GM19467 (cell line): ENCODE results near the gene AIDA.

Experiments used
- ATAC-seq: cut with Tn5 transposase; IDR thresholded peaks from one replicate; pipeline ENCODE4 v1.9.1; 2021; ENCODE audit warnings: mild to moderate bottlenecking, moderate library complexity; ENCODE audit not compliant: unreplicated experiment

Gene AIDA

DNA sequence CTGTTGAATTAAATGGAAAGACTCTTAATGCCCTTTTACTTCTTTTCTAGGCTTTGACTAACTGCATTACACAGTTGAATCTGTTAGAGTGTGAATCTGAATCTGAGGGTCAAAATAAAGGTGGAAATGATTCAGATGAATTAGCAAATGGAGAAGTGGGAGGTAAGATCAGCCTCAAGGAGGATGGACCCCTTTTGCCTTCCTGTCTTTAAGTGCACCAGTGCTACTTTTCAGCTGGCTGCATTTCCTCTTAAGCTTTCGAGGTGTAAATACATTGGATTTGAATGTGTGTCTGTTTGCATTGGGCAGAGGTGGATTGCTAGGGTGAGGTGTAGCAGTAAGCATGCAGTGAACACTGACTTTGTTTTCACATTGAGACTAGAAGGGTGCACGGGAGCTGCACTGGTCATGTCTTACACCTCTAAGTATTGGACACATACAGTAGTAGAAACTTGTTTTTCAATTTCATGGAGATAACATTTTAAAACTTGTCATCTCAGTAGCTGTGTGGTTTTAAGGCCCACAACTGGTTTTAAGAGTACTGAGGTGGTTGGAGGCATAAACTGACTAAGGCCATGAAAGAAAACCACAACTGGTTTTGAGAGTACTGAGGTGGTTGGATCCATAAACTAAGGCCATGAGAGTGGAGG, 59.0 kb downstream of the AIDA start:
- ATAC-seq = peak; percentile 43

DNA sequence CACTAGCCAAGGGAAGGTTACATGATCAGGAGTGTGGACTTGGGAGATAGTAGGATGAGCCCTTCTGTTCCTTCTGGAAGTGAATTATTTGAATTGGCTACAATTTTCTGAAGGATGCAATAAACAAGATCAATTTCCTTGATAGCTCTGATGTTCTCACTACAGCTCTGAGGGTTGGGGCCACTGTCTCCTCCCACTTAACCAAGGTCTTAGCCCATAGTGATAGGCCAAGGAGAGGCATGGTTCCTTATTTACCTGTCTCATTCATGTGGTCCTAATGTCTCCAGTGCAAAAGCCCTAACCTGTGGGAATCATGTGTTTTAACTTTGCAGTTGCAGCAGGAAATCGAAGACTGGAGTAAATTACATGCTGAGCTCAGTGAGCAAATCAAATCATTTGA, 59.6 kb downstream of the AIDA start:
- ATAC-seq = no peak

DNA sequence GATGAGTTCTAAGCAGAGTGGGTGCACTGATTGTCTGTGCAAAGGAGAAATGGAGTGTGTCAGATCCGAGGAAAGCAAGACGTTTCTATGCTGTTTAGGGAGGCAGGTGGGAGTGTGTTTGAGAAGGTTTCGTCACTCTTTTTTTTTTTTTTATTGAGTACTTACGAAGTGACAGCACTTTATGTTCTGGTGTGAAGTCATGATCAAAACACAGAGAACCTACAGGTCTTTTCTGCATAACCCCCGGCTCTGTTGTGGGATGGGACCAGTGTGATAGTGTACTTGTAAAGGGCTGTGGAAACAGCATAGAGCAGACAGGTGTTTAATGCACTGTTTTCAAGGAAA, 67.7 kb downstream of the AIDA start:
- ATAC-seq = no peak

DNA sequence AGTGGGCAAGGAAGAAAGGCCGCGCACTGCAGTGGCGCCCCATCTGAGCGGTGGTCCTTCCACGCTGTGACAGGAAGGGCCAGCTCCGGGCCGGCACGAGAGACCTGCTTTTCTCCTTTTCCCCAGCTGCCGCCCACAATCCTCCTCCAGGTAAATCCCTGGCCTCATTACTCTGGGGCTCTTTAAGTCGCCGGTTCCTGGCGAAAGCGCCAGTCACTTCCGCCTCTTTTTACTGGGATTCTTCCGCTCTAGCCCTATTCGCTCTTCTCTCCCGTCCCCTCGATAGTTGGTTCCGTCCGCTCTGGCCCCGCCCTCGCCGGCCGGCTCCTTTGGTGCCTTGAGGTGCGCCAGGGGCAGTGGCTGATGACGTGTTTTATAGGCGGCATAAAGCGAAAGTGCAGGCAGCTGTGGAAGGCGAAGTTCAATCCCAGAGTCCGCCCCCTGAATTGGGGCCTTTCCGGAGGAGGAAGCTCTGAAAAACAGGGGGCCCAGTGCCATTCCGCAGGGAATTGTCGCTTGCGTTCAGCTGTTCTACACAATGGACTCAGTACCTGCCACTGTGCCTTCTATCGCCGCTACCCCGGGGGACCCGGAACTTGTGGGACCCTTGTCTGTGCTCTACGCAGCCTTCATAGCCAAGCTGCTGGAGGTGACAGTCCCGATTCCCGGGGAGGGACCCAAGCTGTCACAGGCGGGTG, 68.2 kb downstream of the AIDA start:
- ATAC-seq = peak; percentile 98

DNA sequence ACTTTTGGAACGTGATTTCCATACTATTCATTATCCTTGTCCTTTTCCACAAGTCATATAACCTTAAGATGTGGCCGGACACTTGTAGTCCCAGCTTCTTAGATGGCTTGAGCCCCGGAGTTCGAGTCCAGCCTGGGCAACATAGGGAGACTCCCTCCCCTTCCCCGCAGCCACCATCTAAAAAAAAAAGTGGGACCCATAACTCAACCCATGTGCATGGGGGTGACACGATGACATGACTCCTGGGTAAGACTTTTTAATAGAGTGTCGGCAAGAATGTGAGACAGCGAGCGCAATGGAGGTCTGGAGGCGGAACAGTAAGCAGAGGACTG, 68.7 kb downstream of the AIDA start:
- ATAC-seq = no peak

DNA sequence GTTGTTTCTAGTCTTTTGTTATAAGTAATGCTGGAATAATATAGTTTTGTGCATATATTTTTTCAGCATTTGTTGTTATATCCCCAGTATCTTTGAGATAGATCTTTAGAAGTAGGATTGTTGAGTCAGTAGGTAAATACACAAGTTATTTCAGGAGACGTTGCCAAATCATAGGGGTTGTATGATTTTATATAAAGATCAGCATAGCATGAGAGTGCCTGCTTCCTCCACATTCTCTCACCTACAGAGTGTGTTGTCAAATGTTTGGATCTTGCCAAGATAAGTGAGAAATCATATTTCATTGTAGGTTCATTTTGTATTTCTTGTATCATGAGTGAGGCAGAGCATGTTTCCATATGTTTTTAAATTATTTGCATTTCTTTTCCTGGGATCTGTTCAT, 69.8 kb downstream of the AIDA start:
- no peak for ATAC-seq

DNA sequence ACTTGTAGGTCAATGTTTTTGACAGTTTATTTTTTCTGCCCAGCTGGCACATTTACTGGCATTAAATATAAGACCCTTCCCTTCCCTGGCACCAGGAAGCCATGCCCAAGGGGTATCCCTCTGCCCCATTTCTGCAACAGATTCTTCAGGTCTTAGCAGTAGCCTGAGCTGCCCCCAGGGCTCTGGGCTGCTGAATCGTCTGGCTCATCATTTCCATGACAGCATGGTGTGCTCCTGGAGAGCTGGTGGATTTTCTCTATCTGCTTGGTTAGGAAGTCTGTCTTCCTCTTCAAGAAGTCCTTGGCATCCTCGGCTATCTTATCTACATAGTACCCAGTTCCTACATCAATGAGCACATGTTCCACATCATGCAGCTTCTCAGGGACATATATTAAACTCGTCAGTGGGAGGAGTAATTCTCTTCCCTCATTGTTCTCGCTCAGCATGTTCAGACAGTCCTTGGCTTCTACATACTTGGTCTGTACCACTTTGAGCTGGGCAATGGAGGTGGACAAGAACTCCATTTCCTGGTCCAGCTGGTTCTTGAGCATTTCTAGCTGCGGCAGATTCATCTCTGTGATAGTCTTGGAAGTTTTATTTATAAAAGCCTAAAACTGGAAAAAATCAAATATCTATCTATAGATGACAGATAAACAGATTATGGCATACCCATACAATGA, 70.9 kb downstream of the AIDA start:
- ATAC-seq = no peak

DNA sequence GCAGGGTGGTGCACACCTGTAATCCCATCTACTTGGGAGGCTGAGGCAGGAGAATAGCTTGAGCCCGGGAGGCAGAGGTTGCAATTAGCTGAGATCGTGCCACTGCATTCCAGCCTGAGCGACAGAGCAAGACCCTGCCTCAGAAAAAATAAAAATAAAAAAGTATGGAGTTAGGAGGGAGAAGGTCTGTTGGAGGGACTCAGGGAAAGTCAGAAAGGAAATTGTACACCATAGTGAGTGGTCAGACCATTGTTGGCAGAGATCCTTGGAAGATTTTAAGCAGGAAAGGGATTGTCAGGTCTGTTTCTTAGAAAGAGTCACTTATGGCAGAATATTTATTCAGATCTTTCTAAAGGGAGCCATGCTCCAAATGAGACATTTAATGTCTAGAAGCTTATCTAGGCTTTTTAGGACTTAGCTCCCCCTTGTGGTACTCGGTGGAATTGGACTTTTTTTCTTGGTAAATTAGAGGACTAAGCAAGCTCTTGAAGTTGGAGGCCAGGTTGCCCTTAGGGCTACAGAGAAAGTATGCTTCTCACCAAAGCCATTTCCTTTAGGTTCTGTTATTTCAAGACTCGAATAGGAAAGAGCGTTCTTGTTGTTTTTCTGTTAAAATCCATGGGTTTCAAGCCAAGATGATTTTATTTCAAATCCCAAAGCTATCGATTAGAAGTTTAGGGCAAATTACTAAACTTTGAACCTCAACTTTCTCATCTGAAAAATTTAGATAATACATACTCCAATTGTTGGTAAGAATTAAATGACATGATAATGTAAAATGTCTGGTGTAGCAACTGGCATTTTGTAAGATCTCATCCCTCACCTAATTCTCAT, 77.9 kb downstream of the AIDA start:
- peak; percentile 69 for ATAC-seq

DNA sequence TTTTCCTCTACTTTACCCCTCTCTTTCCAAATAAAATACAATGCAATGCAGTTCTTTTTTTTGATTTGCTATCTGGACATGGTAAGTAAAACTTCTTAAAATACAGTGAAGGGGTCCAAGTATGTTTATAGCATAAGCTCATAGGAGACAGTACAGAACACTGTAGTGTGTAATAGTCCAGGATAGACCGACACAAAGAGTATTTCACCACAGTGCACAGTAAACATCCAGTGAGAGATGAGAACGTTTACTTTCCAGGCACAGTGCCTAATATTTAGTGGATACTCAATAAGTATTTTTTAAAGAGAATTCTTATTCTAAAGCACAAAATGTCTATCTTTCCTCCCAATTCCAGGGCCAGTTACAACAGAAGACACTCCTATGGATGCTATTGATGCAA, 79.5 kb downstream of the AIDA start:
- ATAC-seq = no peak

DNA sequence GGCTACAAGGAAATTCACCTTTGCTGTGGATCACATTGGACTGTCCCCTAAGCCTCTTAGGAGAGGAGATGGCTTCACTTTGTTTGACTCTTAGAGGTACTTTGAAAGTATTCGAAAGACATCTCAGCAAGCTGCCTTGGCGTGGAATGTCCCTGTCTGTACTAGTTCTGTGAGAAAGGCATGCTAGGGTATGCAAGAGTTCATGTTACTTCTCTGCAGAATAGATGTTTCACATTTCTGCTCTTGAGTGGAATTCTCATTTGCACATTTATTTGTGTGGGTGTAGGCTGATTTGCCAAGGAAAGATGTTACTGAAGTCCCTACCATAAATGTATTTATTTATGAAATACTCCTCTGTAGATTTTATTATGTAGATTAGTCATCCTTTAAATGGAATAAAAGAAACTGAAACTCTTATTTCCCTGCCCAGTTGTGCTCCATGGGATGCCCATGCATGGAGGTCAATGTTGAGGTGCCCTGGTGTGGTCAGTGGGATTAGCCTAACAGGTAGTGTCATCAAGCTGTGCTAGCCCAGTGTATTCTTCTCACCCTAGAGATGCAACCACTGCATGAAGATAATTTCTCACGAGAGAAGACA, 80.6 kb downstream of the AIDA start:
- no peak for ATAC-seq

DNA sequence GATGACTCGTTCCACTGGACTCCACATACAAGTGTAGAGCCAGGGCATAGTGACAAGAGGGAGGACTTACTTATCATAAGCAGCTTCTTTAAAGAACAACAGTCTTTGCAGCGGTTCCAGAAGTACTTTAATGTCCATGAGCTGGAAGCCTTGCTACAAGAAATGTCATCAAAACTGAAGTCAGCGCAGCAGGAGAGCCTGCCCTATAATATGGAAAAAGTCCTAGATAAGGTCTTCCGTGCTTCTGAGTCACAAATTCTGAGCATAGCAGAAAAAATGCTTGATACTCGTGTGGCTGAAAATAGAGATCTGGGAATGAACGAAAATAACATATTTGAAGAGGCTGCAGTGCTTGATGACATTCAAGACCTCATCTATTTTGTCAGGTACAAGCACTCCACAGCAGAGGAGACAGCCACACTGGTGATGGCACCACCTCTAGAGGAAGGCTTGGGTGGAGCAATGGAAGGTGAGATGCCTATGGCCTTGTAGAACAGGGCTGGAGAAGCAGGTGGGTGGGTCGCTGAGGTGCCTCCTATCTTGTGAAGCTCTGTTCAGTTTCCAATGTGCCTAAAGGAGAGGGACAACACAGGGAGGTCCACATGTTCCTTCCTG, 82.3 kb downstream of the AIDA start:
- ATAC-seq = no peak

DNA sequence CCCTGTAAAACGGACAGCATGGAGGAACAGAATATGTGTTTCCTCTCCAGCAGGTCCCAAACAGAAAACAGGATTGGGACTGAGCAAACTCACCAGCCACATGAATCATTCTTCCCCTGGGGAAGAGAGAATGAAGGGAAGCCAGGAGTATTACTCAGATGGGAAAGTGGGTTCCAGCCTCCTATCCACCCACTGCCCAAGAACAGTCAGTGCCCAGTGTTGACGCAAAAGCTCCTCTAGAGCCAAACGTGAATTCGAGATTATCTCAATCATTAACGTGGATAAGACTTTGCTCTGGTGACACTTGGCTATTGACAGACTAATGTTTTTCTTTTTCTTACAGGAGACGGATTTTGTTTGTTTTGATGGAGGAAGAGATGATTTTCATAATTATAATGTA, 85.1 kb downstream of the AIDA start:
- ATAC-seq = no peak

DNA sequence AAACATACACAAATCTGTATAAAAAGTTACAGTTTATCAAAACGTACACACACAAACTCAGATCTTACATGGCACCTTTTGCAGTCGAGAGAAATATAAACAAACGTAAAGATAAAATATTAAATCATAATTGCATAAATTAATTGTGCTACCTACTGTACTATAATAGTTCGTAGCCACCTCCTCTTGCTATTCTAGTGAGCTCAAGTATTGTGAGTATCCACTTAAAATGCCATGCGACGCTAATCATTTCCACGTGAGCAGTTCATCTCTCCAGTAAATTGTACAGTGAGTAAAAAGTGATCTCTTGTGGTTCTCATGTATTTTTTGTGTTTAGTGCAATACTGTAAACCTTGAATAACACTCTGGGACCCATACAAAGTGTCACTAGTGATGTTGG, 88.1 kb downstream of the AIDA start:
- no peak for ATAC-seq

DNA sequence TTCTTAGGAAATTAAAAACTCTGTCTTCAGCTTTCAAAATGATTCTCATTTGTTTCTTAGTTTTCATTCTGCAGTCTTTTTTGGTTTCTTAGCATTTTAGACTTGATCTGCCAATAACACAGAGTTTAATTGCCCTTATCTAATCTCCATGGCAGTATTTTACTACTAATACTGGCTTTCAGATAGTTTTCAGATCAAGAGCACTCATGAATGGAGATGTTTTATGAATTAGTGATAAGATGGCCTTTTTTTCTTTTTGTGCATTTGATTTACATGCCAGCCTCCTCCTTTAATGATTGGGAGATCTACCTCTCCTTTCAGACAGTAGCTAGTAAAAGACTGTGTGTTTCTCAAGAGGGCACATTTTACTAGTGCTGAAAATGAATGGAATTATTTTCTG, 88.8 kb downstream of the AIDA start:
- no peak for ATAC-seq

DNA sequence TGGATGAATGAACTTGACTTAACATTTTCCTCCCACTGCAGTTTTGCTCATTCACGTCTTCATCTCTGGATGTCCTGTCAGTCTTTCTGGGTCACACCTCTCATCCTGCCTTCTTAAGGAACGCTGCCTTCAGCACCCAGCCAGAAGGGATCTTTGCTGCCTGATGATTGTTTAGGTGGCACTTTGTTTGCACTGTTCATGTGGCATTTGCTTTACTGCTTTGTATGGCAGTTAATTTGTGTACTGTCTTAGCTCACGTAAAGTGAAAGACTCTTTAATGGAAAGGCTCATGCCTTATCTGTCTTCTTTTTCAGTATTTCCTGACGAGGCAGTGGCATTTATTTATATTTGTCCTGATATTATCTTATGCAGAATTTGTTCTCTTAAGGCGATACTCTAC, 89.5 kb downstream of the AIDA start:
- no peak for ATAC-seq

DNA sequence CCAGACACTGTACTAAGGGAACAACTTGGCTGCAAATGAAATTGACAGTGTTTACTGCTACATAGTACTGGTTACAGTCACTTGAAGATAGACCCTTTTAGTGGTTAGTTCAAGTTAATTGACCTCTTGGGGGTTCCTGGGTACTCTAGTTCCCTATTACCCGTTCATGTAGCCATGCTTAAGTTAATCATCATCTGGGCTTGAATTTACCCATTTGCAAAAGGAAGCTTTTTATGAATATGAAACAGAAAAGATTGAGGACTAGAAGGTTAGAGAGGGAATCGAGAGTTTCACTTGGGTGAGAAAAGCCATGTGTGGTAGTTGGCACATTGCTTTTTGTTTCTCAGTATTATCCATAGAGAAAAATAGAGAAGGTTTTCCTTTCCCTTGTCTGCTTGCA, 91.7 kb downstream of the AIDA start:
- peak; percentile 45 for ATAC-seq

DNA sequence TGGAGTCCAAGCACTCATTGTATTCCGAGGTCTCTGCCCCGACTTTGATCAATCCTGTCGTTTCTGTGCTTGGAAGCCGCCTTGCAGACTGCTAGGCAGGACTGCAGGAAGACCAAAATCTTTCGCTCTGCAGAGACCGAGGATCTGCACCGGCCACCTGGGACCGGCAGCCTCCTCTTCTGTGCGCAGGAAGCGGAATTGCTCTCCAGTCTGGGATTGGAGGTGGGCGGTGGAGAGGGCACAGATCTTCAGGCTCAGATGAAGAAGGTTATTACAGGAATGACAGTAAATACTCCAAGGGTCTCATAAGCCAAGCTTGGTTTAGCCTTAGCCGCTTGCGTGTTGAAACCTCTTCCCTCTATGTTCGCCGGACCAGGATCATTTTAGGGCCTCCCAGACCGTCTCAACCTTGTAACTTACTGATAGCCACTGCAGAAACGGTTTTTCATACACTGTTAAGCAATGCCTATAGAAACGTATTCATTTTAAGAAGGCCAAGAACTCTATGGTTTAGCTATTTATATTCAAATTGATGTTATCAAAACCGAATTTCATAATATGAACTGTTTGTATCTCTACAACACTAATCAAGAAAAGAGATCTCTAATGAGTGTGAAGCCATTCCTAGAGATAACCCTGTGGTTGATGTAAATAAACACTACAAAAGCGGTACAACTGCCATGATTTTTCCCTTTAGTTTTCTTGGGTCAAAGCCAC, 93.3 kb downstream of the AIDA start:
- no peak for ATAC-seq
